ENCODE results near the gene FAM72D.
"Not testable (repeated sequence)": the region's sequence is repeated elsewhere in the genome, so short reads cannot be mapped to it uniquely, and the experiment has no call there.

Gene FAM72D

DNA sequence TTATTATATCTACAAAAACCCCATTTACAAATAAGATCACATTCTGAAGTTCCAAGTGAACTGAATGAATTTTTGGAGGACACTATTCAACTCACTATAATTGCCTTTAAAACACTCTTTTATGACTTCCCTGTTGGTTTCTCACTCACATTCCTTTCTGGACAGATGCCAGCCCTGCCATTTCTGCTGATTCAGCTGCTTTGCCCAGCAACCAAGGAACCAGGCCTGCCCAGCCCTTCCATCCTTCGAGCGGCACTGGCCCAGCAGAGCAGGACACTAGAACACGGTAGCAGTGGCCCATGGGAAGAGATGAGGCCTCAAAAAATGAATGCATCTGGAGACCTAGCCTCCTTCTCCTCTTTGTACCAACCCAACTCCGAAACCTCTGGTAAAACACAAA lies 50.5 kb downstream of the FAM72D start:
- DNase-seq (ENCODE audit: low read depth, low spot score): not testable (repeated sequence)

DNA sequence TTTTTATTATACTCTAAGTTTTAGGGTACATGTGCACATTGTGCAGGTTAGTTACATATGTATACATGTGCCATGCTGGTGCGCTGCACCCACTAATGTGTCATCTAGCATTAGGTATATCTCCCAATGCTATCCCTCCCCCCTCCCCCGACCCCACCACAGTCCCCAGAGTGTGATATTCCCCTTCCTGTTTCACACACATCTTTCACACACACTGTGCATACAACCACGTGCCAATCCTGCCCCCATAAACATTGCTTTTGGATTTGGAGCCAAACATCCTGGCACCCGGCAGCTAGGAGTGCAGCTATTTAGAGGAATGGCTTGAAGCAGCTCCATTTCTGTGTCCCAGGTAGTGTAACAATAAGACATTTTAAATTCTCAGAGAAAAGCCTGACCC lies 51.4 kb downstream of the FAM72D start:
- DNase-seq (ENCODE audit: low read depth, low spot score): not testable (repeated sequence)

DNA sequence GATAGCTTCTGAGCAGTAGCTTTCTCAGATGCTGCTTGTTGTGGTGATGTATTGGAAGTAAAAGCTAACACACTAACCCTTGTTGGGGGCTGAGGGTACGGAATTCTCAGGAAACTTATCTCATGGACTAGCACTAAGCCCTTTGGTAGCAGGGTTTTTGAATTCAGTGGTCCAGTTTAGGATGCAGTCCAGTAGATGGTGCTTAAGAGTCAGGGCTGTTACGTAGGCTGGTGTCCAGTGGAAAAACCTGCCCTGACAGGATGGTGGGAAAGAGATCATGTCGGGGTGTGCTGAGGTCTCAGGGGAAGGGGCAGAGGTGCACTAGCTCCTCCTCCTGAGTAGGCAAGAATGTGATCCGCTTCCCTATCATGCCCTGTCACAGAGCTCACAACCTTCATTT lies 59.6 kb downstream of the FAM72D start:
- not testable (repeated sequence) for DNase-seq (ENCODE audit: low read depth, low spot score)

DNA sequence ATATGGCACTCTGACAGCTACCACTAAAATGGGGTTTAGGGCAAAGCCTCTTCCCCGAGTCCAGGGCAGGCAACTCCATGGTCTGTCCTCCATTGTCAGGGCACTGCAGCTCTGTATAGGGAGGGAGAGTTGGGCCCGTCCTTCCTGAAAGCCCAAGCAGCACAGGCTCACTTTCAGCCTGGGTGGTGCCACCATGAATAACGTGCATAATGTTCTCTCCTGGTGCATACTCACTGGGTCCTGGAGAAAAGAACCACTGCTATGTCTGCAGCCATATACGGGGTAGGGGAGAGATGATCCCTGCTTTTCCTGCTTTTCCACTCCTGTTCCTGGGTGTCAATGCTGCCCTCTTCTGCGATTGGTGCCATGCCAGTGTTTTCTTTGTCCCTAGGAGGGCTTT lies 60.1 kb downstream of the FAM72D start:
- DNase-seq (ENCODE audit: low read depth, low spot score): peak; percentile 1

DNA sequence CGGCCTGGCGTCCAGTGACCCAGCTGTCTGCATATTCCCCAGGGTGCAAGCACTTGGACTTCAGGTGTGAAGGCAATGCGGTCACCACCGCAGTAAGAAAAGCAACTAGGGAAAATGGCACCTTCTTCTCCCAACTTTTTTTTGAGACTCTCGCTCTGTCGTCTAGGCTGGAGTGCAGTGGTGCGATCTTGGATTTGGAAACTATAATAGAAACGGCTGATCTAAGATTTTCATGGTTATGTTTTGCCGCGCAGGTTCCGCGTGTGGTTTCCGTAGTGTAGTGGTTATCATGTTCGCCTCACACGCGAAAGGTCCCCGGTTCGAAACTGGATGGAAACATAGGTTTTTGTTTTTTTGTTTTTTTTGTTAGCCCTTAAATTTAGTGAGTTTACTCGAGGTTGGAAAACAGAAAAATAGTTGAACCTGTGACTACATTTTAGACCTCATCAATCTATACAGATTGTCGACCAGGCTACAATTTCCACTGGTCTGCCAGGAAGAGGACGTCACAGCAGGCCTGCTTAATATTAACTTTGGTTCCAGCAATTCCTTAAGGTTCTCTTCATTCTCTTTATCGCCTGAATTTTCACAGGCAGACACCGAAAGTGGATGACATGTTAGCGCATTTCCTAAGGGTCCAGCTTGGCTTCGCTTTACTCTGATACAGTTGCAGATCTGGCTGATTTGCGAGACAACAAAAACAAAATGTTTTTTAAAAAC lies 61.3 kb downstream of the FAM72D start:
- DNase-seq (ENCODE audit: low read depth, low spot score): peak; percentile 75

DNA sequence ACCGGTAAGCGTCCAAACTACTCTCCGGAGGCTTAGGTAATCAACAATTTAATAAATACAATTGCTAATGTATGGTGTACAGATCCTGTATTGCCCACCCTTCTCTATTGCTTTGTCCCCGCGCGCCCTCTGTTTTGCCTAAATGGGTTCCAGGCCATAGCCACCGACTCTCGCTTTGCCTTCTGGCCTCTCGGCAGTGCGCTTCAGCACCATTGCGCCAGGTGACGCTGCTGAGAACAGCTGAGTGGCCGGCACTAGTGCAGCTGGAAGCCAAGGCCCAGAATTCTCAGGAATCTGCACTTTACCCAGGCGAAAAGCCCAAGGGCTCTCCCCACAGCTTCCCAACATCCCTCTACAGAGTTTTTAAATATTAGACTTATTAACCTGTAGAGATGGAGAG lies 61.9 kb downstream of the FAM72D start:
- not testable (repeated sequence) for DNase-seq (ENCODE audit: low read depth, low spot score)

DNA sequence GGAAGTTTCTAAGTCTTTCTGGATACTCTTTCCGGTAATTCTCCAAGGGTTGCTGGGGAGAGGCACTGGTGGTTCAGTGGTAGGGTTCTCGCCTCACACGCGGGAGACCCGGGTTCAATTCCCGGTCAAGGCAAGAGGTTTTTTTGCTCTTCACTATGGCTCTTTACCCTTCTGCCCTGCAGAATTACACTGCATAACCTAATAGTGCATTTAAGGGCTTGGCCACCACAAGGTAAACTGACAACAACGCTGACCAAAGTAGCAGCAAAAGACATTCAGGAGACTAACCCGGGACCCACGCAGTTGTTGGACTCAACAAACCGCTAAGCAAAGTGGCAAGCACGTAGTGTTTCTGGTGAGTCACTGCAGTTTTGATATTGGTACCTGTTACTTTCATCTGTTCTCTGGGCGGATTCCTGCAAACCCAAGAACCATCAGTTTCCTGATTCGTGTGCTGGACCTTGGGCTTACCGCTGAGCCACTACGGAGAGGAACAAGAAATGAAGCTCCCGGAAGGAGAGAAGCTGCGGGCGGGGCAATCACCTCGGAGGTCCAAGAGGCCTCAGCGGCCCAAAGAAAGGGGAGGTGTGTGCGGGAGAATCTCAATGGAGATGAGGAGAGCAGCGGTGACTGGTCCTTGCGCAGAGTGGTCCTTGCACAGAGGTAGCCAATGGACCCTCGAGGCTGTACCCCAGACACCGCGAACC lies 65.4 kb downstream of the FAM72D start:
- DNase-seq (ENCODE audit: low read depth, low spot score): not testable (repeated sequence)

All from astrocyte of the hippocampus (primary cell).